K562 treated with DMSO at 1 percent for 12 hours (cell line): ENCODE results near the gene PPP6R2. TPM values are rescaled to one million over a fixed set of nuclear protein-coding genes. Genes with fewer than 3 reads are reported as not detected.

Experiments
- total RNA-seq: library from RNA; unstranded; fragments of 300-600 nt; gene quantifications from 2 replicates; pipeline ENCODE4 v1.2.3, GENCODE V29; 2022; ENCODE audit not compliant: insufficient read depth

PPP6R2 gene
- total RNA-seq, result 41.2 and 53.8 TPM in 2 replicates

GRCh38 chr22:50342651-50343540 lies at the start of gene PPP6R2:
PPP6R2 (plus strand) TSS chr22:50343327; CDS start chr22:50393909, 50,582 bp downstream.

GRCh38 chr22:50306753-50307749 lies 36.1 kb upstream of the PPP6R2 start, which contains the start of gene PLXNB2:
PLXNB2 (minus strand) TSS chr22:50307646; CDS start chr22:50290584, 17,062 bp downstream.

GRCh38 chr22:50326956-50327710 lies 16.0 kb upstream of the PPP6R2 start, which contains the start of gene DENND6B:
DENND6B (minus strand) TSS chr22:50327012; CDS start chr22:50326988, 24 bp downstream.

GRCh38 chr22:50474710-50475651 lies 131.9 kb downstream of the PPP6R2 start, which contains the start of gene SBF1:
SBF1 (minus strand) TSS chr22:50475035; CDS start chr22:50474840, 195 bp downstream.

GRCh38 chr22:50481440-50482106 lies 138.4 kb downstream of the PPP6R2 start, which contains the start of gene ADM2:
ADM2 (plus strand) TSS chr22:50481543; CDS start chr22:50481848, 305 bp downstream.

GRCh38 chr22:50486561-50487289 lies 143.6 kb downstream of the PPP6R2 start, which contains the start of gene MIOX:
MIOX (plus strand) TSS chr22:50486859; CDS start chr22:50486898, 39 bp downstream.

Other genes starting within 250 kb of the PPP6R2 start
- 22.8 and 30.2 TPM in 2 replicates for gene PANX2, start 172.6 kb upstream of the PPP6R2 start, total RNA-seq
- gene TRABD, start 157.4 kb upstream of the PPP6R2 start, total RNA-seq, result 47.8 and 54.8 TPM in 2 replicates
- gene SELENOO, start 142.3 kb upstream of the PPP6R2 start, total RNA-seq, result 31.2 and 31.8 TPM in 2 replicates
- gene TUBGCP6, start 98.3 kb upstream of the PPP6R2 start, total RNA-seq, result 10.2 and 28.1 TPM in 2 replicates
- gene HDAC10, start 92.1 kb upstream of the PPP6R2 start, total RNA-seq, result 20.5 and 35.8 TPM in 2 replicates
- 18.9 and 24.6 TPM in 2 replicates for gene MAPK12, start 81.6 kb upstream of the PPP6R2 start, total RNA-seq
- 3.8 and 5.0 TPM in 2 replicates for gene MAPK11, start 72.9 kb upstream of the PPP6R2 start, total RNA-seq
- gene PLXNB2, start 35.7 kb upstream of the PPP6R2 start, total RNA-seq, result 18.4 and 33.9 TPM in 2 replicates
- 1.6 and 2.8 TPM in 2 replicates for gene DENND6B, start 16.3 kb upstream of the PPP6R2 start, total RNA-seq
- 39.8 and 53.2 TPM in 2 replicates for gene SBF1, start 131.7 kb downstream of the PPP6R2 start, total RNA-seq
- 5.9 and 9.7 TPM in 2 replicates for gene ADM2, start 138.2 kb downstream of the PPP6R2 start, total RNA-seq
- not detected in 2 replicates for gene MIOX, start 143.5 kb downstream of the PPP6R2 start, total RNA-seq
- gene LMF2, start 164.4 kb downstream of the PPP6R2 start, total RNA-seq, result 47.0 and 59.2 TPM in 2 replicates
- gene NCAPH2, start 164.9 kb downstream of the PPP6R2 start, total RNA-seq, result 73.6 and 85.3 TPM in 2 replicates
- gene SCO2, start 182.3 kb downstream of the PPP6R2 start, total RNA-seq, result 1.5 and 4.1 TPM in 2 replicates
- gene TYMP, start 186.7 kb downstream of the PPP6R2 start, total RNA-seq, result 1.9 and 8.0 TPM in 2 replicates
- 7.0 and 9.5 TPM in 2 replicates for gene KLHDC7B, start 202.6 kb downstream of the PPP6R2 start, total RNA-seq
- not detected in 2 replicates for gene SYCE3, start 219.6 kb downstream of the PPP6R2 start, total RNA-seq
- gene CPT1B, start 235.1 kb downstream of the PPP6R2 start, total RNA-seq, result 4.1 and 13.6 TPM in 2 replicates
- 9.6 and 19.1 TPM in 2 replicates for gene CHKB, start 239.5 kb downstream of the PPP6R2 start, total RNA-seq